Fibroblast of villous mesenchyme (primary cell): ENCODE results near the gene RALGPS1. TPM values are rescaled to one million over a fixed set of nuclear protein-coding genes. Genes with fewer than 3 reads are reported as not detected.

ENCODE experiments used
- DNase-seq: peaks from one replicate; pipeline ENCODE4 v3.0.0-alpha.2; 2010; ENCODE audit warnings: low read depth
- H3K4me3 ChIP-seq: 2 replicates; pipeline ENCODE4 v1.5.1; 2011; ENCODE audit warnings: low read depth, mild to moderate bottlenecking, low read length
- total RNA-seq: library from RNA; depleted of rRNA; stranded (reverse); fragments of >200 nt; gene quantifications from 2 replicates; pipeline ENCODE4 v1.2.3, GENCODE V29; 2012
- TF ChIP-seq, protein P1 (sequence below): IDR thresholded peaks from 2 replicates; pipeline ENCODE4 v1.5.1; 2012; ENCODE audit warnings: low read depth, mild to moderate bottlenecking, low read length; ENCODE audit not compliant: insufficient read depth

Gene RALGPS1
- total RNA-seq, 1 donor, result 2.6 TPM

GRCh38 chr9:127216210-127216887, 301.8 kb downstream of the RALGPS1 start:
- TF ChIP-seq, protein P1, sequence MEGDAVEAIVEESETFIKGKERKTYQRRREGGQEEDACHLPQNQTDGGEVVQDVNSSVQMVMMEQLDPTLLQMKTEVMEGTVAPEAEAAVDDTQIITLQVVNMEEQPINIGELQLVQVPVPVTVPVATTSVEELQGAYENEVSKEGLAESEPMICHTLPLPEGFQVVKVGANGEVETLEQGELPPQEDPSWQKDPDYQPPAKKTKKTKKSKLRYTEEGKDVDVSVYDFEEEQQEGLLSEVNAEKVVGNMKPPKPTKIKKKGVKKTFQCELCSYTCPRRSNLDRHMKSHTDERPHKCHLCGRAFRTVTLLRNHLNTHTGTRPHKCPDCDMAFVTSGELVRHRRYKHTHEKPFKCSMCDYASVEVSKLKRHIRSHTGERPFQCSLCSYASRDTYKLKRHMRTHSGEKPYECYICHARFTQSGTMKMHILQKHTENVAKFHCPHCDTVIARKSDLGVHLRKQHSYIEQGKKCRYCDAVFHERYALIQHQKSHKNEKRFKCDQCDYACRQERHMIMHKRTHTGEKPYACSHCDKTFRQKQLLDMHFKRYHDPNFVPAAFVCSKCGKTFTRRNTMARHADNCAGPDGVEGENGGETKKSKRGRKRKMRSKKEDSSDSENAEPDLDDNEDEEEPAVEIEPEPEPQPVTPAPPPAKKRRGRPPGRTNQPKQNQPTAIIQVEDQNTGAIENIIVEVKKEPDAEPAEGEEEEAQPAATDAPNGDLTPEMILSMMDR, result no peak
- no peak overlapping the region for H3K4me3 ChIP-seq
- no peak for DNase-seq

GRCh38 chr9:127216888-127217217, 302.3 kb downstream of the RALGPS1 start:
- no peak for DNase-seq
- TF ChIP-seq, protein P1, result no peak
- H3K4me3 ChIP-seq, result no peak overlapping the region

GRCh38 chr9:127218818-127219217, 304.2 kb downstream of the RALGPS1 start:
- no peak overlapping the region for H3K4me3 ChIP-seq
- DNase-seq, result no peak
- TF ChIP-seq, protein P1, result no peak

DNA sequence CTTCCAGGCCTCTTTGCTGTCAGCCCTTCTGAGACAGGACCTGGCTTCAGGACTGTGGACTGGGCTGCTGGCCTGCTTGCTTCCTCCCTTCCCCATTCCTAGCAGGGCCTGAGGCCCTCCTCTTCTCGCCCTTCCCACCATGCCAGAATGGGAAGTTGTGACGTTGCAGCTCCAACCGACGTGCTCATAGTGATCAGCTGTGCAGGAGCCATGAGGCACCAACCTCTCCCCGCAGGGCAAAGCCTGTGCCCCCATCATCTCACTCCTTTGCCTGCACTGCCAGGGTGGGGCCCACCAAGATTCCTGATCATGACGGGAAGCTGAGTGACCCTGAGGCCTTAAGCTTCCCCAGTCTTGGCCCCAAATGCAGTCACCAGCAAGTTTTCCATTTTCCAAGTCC, 304.9 kb downstream of the RALGPS1 start:
- no peak for DNase-seq
- TF ChIP-seq, protein P1, result no peak

DNA sequence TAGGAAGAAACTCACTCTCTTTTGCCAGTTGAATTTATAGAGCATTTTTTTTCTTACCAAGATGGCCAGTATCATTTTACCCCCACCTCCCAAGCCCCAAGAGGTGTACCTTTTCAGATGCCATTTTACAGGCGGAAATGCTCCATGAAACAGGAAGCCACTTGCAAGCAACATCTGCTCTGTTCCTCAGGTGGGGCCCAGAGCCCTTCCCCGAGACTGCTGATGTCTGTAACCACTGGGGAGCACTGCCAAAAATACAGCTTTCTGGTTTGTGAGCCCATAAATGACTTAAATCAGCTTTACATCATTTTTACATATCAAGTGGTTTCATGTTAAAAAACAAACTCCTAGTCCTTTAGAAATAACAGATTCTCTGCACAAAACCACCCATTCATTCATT, 307.1 kb downstream of the RALGPS1 start:
- H3K4me3 ChIP-seq, result no peak overlapping the region
- no peak for DNase-seq
- TF ChIP-seq, protein P1, result no peak

More for the DNA sequence above, 304.9 kb downstream of the RALGPS1 start:
- no peak overlapping the region for H3K4me3 ChIP-seq

DNA sequence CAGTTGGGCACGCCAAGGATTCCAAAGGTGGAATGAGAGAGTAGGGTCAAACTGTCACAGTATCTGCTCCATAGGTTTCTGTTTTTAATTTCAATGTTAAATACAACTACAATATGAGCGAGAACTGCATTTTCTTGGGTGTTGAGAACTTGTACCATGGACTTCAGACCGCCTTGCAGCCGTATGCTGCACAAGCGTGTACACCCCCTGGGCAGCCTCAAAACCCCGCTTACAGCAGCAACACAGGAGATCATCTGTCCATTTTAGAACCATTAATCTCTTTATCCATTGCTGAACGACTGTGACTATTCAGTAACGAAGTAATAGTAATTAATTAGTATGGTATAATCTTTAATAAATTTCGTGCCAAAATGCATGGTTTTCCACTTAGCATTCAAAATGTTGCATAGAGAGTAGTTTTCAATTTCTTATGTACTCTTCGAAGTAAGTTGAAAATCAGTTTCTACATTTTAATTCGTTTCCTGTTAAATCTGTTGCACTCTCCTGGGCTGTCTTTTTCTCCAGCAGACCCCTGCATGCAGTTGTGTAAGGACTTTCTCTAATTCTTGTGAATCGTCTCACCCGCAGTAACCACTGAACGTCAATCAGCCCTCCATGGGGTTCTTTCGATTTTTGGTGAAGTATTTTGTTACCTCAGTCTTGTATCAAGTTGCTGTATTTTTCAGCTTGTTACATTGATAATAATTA, 308.0 kb downstream of the RALGPS1 start:
- TF ChIP-seq, protein P1, result no peak
- no peak overlapping the region for H3K4me3 ChIP-seq
- DNase-seq, result no peak
